GM12864 (cell line): Measurements from ENCODE around the gene EPB41.
"Not testable (repeated sequence)": the region's sequence is repeated elsewhere in the genome, so short reads cannot be mapped to it uniquely, and the experiment has no call there.

Source experiments
- DNase-seq: peaks from one replicate; pipeline ENCODE4 v3.0.0-alpha.2; 2011; ENCODE audit warnings: low read depth
- H3K4me3 ChIP-seq: 2 replicates; pipeline ENCODE4 v1.5.1; 2011; ENCODE audit warnings: mild to moderate bottlenecking, low read depth, low read length, control low read depth
- TF ChIP-seq, protein P1 (sequence below): IDR thresholded peaks from 2 replicates; pipeline ENCODE4 v1.5.1; 2011; ENCODE audit warnings: low read depth, mild to moderate bottlenecking, moderate library complexity, low read length, control low read depth, inconsistent platforms; ENCODE audit errors: missing control alignments

EPB41 gene

DNA sequence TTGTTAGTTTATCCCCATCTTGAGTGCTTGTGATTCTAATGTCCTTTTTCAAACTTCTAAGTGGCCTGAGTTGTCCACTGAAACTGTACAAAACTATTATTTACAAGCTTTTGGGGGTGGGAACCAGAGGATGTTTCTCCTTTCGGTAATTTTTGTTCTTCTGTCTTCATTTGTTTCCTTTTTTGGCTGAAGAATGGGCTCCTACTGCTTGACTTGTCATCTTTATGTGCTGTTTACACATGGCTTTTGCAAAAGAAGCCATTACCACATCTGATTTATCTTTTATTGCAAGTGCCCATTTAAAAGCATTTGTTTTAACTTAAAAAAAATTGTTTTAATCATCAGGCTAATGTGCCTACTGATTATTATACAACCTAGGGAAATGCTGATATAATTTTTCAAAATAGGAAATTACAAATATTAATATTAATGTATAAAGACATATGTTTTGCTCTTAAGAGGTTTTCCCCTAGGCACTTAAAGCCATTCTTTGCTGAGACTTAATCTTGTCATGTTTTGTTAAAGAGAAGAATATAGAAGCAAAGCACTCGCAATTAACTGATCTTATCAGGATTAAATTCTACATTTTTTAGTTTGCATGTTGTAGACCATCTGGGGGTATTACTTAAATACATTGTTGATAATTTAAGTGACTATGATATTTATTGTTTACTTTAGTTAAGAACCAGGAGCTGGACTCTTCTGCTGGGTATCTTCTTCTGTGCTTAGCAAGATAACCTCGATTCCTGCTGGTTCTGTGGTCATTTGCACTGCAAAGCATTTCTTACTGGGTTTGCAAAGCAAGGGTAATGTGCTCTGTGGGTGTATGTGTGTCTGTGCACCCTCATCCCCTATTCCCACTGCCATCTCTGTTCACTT, 169.2 kb downstream of the EPB41 start:
- TF ChIP-seq, protein P1, sequence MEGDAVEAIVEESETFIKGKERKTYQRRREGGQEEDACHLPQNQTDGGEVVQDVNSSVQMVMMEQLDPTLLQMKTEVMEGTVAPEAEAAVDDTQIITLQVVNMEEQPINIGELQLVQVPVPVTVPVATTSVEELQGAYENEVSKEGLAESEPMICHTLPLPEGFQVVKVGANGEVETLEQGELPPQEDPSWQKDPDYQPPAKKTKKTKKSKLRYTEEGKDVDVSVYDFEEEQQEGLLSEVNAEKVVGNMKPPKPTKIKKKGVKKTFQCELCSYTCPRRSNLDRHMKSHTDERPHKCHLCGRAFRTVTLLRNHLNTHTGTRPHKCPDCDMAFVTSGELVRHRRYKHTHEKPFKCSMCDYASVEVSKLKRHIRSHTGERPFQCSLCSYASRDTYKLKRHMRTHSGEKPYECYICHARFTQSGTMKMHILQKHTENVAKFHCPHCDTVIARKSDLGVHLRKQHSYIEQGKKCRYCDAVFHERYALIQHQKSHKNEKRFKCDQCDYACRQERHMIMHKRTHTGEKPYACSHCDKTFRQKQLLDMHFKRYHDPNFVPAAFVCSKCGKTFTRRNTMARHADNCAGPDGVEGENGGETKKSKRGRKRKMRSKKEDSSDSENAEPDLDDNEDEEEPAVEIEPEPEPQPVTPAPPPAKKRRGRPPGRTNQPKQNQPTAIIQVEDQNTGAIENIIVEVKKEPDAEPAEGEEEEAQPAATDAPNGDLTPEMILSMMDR = no peak
- DNase-seq = no peak
- H3K4me3 ChIP-seq = no peak overlapping the region

DNA sequence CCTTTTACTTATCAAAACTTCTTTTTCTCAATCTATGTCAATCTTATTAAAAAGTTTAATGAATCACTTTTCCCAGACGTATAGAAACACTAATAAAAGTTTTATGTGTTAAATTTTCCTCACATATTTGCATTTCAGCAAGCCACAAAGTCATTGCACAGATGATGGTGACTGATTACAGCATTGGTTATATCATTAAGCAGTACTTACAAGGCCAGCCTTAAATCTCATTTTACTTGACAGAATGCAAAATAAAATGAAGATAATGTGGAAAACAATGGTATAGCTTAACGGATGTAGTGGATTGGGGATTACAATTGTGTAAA, 169.8 kb downstream of the EPB41 start:
- TF ChIP-seq, protein P1 = no peak
- H3K4me3 ChIP-seq = no peak overlapping the region
- DNase-seq = no peak

DNA sequence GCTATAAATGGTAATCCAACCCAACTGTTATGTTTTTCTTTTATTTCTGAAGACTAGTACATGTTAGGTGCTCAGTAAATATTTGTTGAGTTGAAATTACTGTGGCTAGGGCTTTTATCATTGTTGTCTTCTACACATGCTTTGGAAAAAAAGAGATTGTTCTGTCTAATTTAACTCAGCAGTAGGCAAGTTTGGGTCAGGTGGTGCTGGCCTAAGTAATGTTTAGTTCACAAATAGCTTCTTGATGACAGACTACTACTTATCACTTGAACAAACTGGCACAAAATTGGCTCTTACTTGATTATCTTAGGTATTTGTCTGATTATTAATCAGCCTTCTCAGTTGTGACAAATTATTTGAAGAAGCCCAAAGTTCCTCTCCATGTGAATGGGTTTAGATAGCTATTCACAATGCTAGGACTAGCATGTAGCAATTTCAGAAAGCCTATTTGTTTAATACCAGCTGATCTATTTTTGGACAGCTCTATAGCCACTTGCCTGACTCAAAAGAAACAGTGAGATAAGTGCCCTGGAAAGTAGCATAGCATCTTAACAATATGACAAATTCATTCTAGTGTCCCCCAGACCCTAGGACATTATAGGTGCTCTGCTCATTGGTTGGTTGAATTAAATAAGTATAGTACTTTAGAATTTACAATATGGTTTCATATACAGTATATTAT, 176.7 kb downstream of the EPB41 start:
- H3K4me3 ChIP-seq = no peak overlapping the region
- no peak for DNase-seq
- TF ChIP-seq, protein P1 = no peak

DNA sequence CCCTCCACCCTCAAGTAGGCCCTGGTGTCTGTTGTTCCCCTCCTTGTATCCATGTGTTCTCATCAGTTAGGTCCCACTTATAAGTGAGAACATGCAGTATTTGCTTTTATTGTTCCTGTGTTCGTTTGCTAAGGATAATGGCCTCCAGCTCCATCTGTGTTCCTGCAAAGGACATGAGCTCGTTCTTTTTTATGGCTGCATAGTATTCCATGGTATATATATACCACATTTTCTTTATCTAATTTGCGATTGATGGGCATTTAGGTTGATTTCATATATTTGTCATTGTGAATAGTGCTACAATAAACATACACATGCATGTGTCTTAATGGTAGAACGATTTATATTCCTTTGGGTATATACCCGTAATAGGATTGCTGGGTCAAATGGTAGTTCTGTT, 178.3 kb downstream of the EPB41 start:
- H3K4me3 ChIP-seq, DNase-seq: not testable (repeated sequence)

DNA sequence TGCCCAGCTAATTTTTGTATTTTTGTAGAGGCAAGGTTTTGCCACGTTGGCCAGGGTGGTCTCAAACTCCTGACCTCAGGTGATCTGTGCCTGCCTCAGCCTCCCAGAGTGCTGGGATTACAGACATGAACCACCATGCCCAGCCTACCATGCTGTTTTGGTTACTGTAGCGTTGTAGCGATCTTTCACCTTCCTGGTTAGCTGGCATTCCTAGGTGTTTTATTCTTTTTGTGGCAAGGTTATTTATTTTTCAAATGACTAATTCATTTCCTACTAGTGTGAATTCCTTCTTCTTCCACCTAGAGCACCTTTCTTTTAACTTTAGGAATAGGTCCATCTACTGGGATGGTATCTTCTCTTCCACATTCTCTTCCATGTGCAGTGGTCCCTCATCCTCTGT, 180.1 kb downstream of the EPB41 start:
- H3K4me3 ChIP-seq = no peak overlapping the region
- TF ChIP-seq, protein P1 = no peak
- no peak for DNase-seq

DNA sequence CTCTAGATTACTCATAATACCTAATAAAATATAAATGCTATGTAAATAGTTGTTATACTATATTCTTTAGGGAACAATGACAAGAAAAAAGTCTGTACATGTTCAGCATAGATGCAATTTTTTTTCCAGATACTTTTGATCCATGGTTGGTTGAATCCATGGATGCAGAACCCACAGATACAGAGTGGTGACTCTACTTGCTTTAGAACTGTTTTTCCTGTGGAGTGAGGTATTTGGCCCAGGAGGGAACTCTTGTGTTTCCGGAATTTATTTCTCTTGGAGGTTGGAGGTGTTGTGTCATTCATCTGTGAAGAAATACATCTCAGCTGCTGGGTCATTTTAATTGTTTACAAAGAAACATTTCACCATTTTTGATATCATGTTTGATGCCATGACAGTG, 180.6 kb downstream of the EPB41 start:
- TF ChIP-seq, protein P1 = no peak

DNA sequence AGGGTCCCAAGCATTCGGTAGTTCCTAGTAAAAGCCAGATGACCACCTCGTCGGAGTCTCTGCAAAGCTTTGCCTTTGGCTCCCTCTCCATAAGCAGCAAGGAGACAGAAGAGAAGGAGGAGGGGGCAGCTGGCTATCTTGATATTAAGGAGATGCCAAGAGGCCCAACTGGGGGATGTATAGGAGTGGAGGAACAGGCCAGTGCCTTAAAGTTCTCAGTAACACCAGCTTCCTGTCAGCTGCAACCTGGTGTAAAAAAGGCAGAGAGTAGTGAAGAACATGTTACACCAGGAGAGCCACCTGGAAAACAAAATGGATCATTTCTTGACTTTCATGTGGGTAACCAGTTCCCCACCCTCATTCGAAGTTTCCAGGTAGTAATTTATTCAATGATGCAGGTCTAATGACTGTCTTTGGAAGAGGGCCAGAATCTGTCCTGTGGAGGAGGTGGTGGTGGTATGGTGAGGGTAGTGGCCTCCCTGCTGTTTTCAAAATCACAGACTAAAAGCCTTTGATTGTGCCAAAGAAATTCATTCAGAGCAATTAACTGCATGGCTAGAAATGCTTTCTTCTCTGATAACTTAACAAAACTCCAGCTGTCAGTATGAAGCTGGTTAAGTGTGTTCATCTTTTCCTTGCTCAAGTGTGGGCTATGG, 182.0 kb downstream of the EPB41 start:
- no peak for DNase-seq
- TF ChIP-seq, protein P1 = no peak
- no peak overlapping the region for H3K4me3 ChIP-seq

More for the DNA sequence above, 180.6 kb downstream of the EPB41 start:
- no peak overlapping the region for H3K4me3 ChIP-seq
- no peak for DNase-seq
